CD14-positive monocyte (primary cell): Measurements from ENCODE around the gene BLNK. TPM values are rescaled to one million over a fixed set of nuclear protein-coding genes. Genes with fewer than 3 reads are reported as not detected.

Source experiments
- DNase-seq, 3 donors: peaks; one replicate each; pipeline ENCODE4 v3.0.0-alpha.2; 2011 to 2022
- H2AFZ ChIP-seq: 2 replicates; pipeline ENCODE4 v1.6.0; 2012; ENCODE audit warnings: mild to moderate bottlenecking, low read depth, low read length, inconsistent platforms; ENCODE audit not compliant: insufficient read depth, poor library complexity, severe bottlenecking
- H3K27ac ChIP-seq, 2 donors: 1 replicate in 1 of 2; 2 replicates in 1 of 2; pipeline ENCODE4 v1.5.1; 2012 to 2013; ENCODE audit warnings: low read length in 2 of 2, control low read depth in 1 of 2, inconsistent platforms in 1 of 2, low read depth in 1 of 2, mild to moderate bottlenecking in 1 of 2
- H3K27me3 ChIP-seq, 2 donors: one replicate each; pipeline versions ENCODE4 v1.6.0 to v1.6.1; 2011 to 2013; ENCODE audit warnings: low read length in 2 of 2; ENCODE audit not compliant: control insufficient read depth in 2 of 2, insufficient read depth in 2 of 2
- H3K36me3 ChIP-seq, 2 donors: replicated peaks in 1 of 2; 1 replicate in 1 of 2; 2 replicates in 1 of 2; pipeline versions ENCODE4 v1.5.1 to v1.6.1; 2012 to 2013; ENCODE audit warnings: low read length in 2 of 2, control low read depth in 1 of 2, inconsistent platforms in 1 of 2, mild to moderate bottlenecking in 1 of 2; ENCODE audit not compliant: insufficient read depth in 2 of 2, control insufficient read depth in 1 of 2
- H3K4me1 ChIP-seq, 2 donors: 1 replicate in 1 of 2; 2 replicates in 1 of 2; pipeline versions ENCODE4 v1.5.1 to v1.6.1; 2012 to 2013; ENCODE audit warnings: low read length in 2 of 2, control low read depth in 1 of 2, inconsistent platforms in 1 of 2, mild to moderate bottlenecking in 1 of 2, moderate library complexity in 1 of 2; ENCODE audit not compliant: insufficient read depth in 2 of 2, control insufficient read depth in 1 of 2
- H3K4me2 ChIP-seq: replicated peaks from 2 replicates; pipeline ENCODE3; 2012; ENCODE audit warnings: low read length, moderate library complexity, mild to moderate bottlenecking; ENCODE audit not compliant: poor library complexity, severe bottlenecking; ENCODE audit errors: extremely low read depth
- H3K4me3 ChIP-seq, 3 experiments: fragments of 200-600 bp in 1 of 3; sonication (generic) in 1 of 3; replicated peaks in 1 of 3; 1 replicate in 2 of 3; 2 replicates in 1 of 3; pipeline ENCODE4 v1.5.1; 2011 to 2013; ENCODE audit warnings: low read length in 3 of 3, mild to moderate bottlenecking in 3 of 3, control low read depth in 2 of 3, low read depth in 2 of 3, inconsistent platforms in 1 of 3, moderate library complexity in 1 of 3
- H3K79me2 ChIP-seq: 2 replicates; pipeline ENCODE4 v1.6.0; 2012; ENCODE audit warnings: mild to moderate bottlenecking, control low read depth, inconsistent platforms, low read length, moderate library complexity; ENCODE audit not compliant: insufficient read depth
- H3K9ac ChIP-seq: 2 replicates; pipeline ENCODE4 v1.6.0; 2017; ENCODE audit warnings: low read length, mild to moderate bottlenecking; ENCODE audit not compliant: insufficient read depth, poor library complexity, severe bottlenecking
- H3K9me3 ChIP-seq, 2 donors: replicated peaks in 1 of 2; 1 replicate in 1 of 2; 2 replicates in 1 of 2; pipeline versions ENCODE4 v1.5.1 to v1.6.1; 2012 to 2013; ENCODE audit warnings: low read length in 2 of 2, control low read depth in 1 of 2; ENCODE audit not compliant: control insufficient read depth in 1 of 2, insufficient read depth in 1 of 2
- H4K20me1 ChIP-seq: 2 replicates; pipeline ENCODE4 v1.6.0; 2012; ENCODE audit warnings: mild to moderate bottlenecking, low read length, control low read depth, moderate library complexity; ENCODE audit not compliant: insufficient read depth
- H3K27ac Mint-ChIP-seq, 7 donors: one replicate each; pipeline ENCODE4 v1.8.0; 2020; ENCODE audit warnings: mild to moderate bottlenecking in 7 of 7, mixed read lengths in 7 of 7, moderate library complexity in 6 of 7, inconsistent platforms in 2 of 7
- H3K27me3 Mint-ChIP-seq, 3 donors: one replicate each; pipeline ENCODE4 v1.8.0; 2021 to 2022; ENCODE audit warnings: low read depth in 3 of 3, mild to moderate bottlenecking in 3 of 3, mixed read lengths in 3 of 3, moderate library complexity in 3 of 3, inconsistent platforms in 1 of 3
- H3K36me3 Mint-ChIP-seq, 2 donors: one replicate each; pipeline ENCODE4 v1.8.0; 2020; ENCODE audit warnings: mixed read lengths in 2 of 2, inconsistent platforms in 1 of 2, mild to moderate bottlenecking in 1 of 2
- H3K4me1 Mint-ChIP-seq: one replicate; pipeline ENCODE4 v1.8.0; 2020; ENCODE audit warnings: mild to moderate bottlenecking, mixed read lengths
- H3K4me3 Mint-ChIP-seq, 2 donors: one replicate each; pipeline ENCODE4 v1.8.0; 2020; ENCODE audit warnings: mild to moderate bottlenecking in 2 of 2, mixed read lengths in 2 of 2, moderate library complexity in 1 of 2
- H3K9me3 Mint-ChIP-seq, 7 donors: one replicate each; pipeline ENCODE4 v1.8.0; 2020 to 2022; ENCODE audit warnings: mixed read lengths in 7 of 7, mild to moderate bottlenecking in 6 of 7, moderate library complexity in 6 of 7, inconsistent platforms in 2 of 7
- CTCF ChIP-seq: fragments of 200-600 bp; IDR thresholded peaks from one replicate; pipeline ENCODE4 v1.8.0; 2022; ENCODE audit warnings: antibody characterized with exemption, mild to moderate bottlenecking
- WGBS: methylation state at CpG from one replicate; pipeline ENCODE4 v1.1.5; 2013; ENCODE audit warnings: missing lambda C conversion rate; ENCODE audit not compliant: insufficient coverage; 5-methylcytosine and 5-hydroxymethylcytosine counted together
- intact Hi-C, 2 donors: fragments of 100-400 bp; cut with micrococcal nuclease; formaldehyde crosslinking; loops; one replicate each; pipeline versions ENCODE4 v1.15.0 to v1.15.1; 2023
- polyA plus RNA-seq, 3 donors: library from polyadenylated mRNA; depleted of rRNA in 1 of 3; unstranded in 2 of 3; stranded (reverse) in 1 of 3; fragments of 300-500 nt in 2 of 3; fragments of >200 nt in 1 of 3; fragmentation: Illumina TruSeq in 2 of 3; gene quantifications; 1 replicate in 2 of 3; 2 replicates in 1 of 3; pipeline ENCODE4 v1.2.3, GENCODE V29; 2012 to 2021

The BLNK gene
- polyA plus RNA-seq, 3 donors, result 1.4 to 1.9 (median 1.5) TPM

- Histone ChIP-seq H3K27me3 (no peaks in the 10 kb centered on the region), H3K4me1 (peaks cover 45 to 49% of the 10 kb centered on the region in 2 donors), H3K4me2 (peak overlapping the region; percentile 74), H4K20me1 (no peaks in the 10 kb centered on the region), H3K79me2 (no peaks in the 10 kb centered on the region), H2AFZ (no peak overlapping the region), H3K4me3 (peak overlapping the region; percentile 36 to 72 (median 51)), H3K27ac (peak overlapping the region in 1 of 2 donors; percentile 84), H3K9me3 (no peaks in the 10 kb centered on the region), H3K36me3 (no peaks in the 10 kb centered on the region), H3K9ac (no peak overlapping the region)
- TF ChIP-seq CTCF, result no peak
- Mint-ChIP-seq H3K4me1 (peaks cover 49% of the 10 kb centered on the region), H3K36me3 (peaks cover 0 to 5% of the 10 kb centered on the region in 2 donors), H3K27ac (peak overlapping the region; percentile 75 to 96 (median 94)), H3K27me3 (peaks cover 0 to 4% (median 0%) of the 10 kb centered on the region in 3 donors), H3K4me3 (peak overlapping the region in 1 of 2 donors; percentile 91), H3K9me3 (peaks cover 0 to 2% (median 0%) of the 10 kb centered on the region in 7 donors)
- peak; percentile 34 to 65 (median 64) for DNase-seq
- WGBS, result no CpG with 5 or more reads among the region's 2 CpGs
- intact Hi-C loops, result no loop called here
Observed at GRCh38 chr10:96270571-96270970, 798 bp downstream of the BLNK start.

DNA sequence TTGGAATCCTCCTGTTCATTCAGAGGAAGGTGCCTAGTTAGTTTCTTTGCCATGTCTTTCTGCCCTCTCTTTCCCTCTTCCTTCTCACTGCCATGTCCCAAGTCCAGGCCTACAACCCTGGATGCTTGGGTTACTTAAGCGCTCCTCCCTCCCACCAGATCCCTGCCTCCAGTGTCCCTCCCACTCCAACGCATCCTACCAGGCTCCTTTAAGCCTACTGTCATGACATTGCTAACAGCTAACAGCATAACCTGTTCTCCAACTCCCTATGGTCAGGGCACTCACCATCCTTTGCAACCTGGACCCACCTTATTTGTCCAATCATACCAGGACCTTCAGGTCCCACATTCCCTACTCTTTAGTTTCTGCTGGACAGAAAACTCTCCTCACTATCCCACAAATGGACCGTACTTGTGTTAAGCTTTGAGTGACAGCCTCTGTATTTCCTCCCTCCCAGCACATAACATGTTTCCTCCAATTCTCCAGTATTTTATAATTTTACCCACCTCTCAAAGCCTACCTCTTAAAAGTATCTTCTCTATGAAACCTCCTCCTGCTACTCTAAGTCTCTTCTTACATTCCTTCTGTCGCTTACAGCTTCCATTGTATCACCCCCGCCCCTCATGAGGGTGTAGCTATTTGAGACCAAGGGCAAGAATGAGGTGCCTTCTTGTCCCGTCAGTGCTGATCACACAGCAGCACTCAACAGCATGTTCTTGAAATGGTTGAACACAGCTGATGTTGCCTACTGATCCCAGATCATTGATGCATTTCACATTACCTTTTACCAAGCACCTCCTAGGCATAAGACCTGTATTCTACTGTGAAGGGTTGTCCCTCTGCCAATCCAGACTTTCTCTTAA lies 1.7 kb downstream of the BLNK start:
- no peaks in the 10 kb centered on the region for H3K79me2 ChIP-seq
- Mint-ChIP-seq H3K36me3 (peaks cover 0 to 5% of the 10 kb centered on the region in 2 donors), H3K4me1 (peaks cover 49% of the 10 kb centered on the region), H3K9me3 (peaks cover 0 to 2% (median 0%) of the 10 kb centered on the region in 7 donors), H3K27me3 (peaks cover 0 to 4% (median 0%) of the 10 kb centered on the region in 3 donors), H3K4me3 (peak overlapping the region; percentile 26 to 52), H3K27ac (peak overlapping the region in 3 of 7 donors; percentile 52 to 88 (median 65))
- peaks cover 45 to 49% of the 10 kb centered on the region in 2 donors for H3K4me1 ChIP-seq
- H3K36me3 ChIP-seq, result no peaks in the 10 kb centered on the region
- no peaks in the 10 kb centered on the region for H3K27me3 ChIP-seq
- no peak overlapping the region for H3K27ac ChIP-seq
- H3K4me3 ChIP-seq, result peak overlapping the region in 1 of 3 experiments; percentile 6
- H2AFZ ChIP-seq, result no peak overlapping the region
- no peak overlapping the region for H3K9ac ChIP-seq
- no peak for DNase-seq
- WGBS, result 100% methylated on average over 3 of the region's 6 CpGs
- H4K20me1 ChIP-seq, result no peaks in the 10 kb centered on the region
- intact Hi-C loops, result no loop called here
- no peaks in the 10 kb centered on the region for H3K9me3 ChIP-seq
- no peak overlapping the region for H3K4me2 ChIP-seq
- TF ChIP-seq CTCF, result no peak
